Measurements from ENCODE around the gene PFDN6.
A peak's percentile ranks its signal among the peaks of the same experiment; 100 is the strongest.
"Not testable (repeated sequence)": the region's sequence is repeated elsewhere in the genome, so short reads cannot be mapped to it uniquely, and the experiment has no call there.

The PFDN6 gene

DNA sequence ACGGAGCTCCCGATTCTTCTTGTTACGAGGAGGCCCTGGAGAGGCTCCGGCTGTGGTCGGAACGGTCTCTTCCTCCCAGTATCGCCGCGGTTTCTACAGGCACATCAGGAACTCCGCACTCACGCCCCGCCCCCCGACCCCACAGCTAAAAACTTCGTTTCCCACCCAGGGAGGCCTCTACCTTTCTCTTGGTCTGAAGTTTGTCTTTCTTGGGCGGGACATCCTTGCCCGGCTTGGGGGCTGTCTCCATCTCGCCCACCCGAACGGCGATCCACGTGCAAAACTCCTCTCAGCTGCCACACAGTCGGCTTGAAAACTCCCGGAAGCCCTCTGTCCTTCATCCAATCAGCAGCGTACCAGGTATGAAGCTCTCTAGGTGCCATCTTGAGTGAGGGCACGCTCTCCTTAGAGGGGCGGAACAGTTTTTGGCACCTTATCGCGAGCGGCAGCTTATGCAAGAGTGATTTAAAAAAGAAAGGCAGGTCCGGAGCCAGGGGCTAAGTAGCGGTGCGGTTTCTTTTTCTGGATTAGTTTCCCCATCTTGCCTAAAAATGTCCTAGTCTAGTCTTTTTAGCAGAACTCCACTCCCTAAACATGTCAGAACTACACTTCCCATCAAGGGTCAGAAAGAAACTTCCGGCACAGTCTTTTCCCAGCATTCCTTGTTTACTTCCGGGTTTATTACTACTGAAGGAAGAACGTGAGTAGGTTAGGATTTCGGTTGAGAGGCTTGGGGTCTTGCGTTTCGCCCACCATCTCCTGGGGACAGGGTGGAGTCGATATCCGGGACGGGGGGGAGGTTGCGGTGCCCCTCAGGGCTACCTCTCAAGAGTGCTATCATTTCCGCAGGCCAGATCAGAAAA is at the start of gene PFDN6, which contains the start of gene WDR46:
TSS of gene PFDN6 (plus strand) at position 681 of the 863 bp plus-strand sequence. CDS start 256 bp downstream, outside the sequence.
TSS of gene WDR46 (minus strand) at position 319 of the 863 bp plus-strand sequence. CDS start at position 250, 69 bp downstream.
- peak; percentile 96 for DNase-seq

GRCh38 chr6:33241968-33242367 is 47.4 kb upstream of the PFDN6 start:
- no peak for DNase-seq

- no peak for DNase-seq
Measured at GRCh38 chr6:33243476-33243875, 45.9 kb upstream of the PFDN6 start.

GRCh38 chr6:33247977-33248642 is 41.3 kb upstream of the PFDN6 start:
- peak; percentile 90 for DNase-seq

DNA sequence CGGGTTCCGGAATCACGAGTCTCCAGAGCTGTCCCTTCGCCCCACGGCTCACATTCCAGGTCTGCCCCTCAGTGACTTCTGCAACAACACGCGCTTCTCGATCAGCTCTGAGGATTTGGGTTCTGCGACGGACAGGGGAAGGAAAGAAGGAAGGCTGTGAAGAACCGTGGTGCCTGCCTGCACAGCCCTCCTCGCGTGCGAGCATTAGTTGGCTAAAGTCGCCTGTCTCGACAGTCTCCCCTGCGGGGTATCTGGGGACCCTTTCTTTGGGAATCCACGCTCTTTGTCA is 40.8 kb upstream of the PFDN6 start:
- DNase-seq = no peak

DNA sequence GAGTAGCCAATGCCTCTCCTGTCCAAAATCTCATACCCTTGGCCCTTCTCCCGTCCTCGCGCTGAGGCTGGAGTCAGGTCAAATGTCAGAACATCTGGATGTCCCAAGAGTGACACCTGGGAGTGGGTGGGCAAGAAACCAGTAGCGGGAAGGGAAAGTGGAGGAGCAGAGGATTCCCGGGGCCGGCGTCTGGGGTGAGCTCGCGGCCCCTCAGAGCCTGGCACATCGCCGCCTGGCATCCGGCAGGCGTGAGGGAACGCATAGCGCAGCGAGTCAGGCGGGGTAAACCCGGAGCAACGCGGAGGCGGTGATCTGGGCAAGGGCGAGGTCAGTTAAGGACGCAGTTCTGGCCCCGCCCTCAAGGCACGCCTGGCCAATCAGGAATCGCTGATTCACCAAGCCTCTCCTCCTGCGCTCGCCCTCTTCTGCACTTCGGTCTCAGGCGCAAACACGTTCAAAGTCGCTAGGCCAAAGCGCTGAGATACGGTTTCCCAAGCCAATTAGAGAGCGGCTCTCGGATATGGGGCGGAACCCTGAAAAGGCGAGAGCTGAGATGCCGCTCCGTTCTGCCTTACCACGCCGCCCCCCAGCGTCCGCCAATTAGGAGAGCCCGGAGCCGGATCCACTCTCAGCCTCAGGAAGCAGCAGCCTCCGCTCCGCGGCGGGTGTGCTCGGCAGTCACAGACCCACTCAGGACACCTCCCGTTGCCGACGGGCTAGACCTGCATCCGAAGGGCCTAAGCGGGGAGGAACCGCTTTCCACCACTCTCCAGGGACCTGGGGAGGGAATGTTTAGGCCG is 40.3 kb upstream of the PFDN6 start:
- DNase-seq = peak; percentile 100

GRCh38 chr6:33249732-33250630 is 39.4 kb upstream of the PFDN6 start:
- DNase-seq = no peak

GRCh38 chr6:33250731-33251130 is 38.7 kb upstream of the PFDN6 start:
- DNase-seq = no peak

GRCh38 chr6:33251395-33252012 is 37.9 kb upstream of the PFDN6 start:
- DNase-seq = peak; percentile 42

GRCh38 chr6:33252759-33253158 is 36.6 kb upstream of the PFDN6 start:
- no peak for DNase-seq

DNA sequence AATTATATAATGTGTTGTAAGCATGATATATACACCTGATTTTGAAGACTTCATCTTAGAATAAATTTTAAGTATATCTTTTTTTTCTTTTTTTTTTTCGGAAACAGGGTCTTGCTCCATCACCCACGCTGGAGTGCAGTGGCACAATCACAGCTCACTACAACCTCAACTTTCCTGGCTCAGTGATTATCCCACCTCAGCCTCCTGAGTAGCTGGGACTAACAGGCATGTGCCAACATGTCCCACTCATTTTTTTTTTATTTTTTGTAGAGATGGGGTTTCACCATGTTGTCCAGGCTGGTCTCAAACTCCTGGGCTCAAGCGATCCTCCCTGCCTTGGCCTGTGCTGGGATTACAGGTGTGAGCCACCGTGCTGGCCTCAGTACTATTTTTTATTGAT is 34.8 kb upstream of the PFDN6 start:
- DNase-seq = no peak

GRCh38 chr6:33259032-33259431 is 30.4 kb upstream of the PFDN6 start:
- no peak for DNase-seq

DNA sequence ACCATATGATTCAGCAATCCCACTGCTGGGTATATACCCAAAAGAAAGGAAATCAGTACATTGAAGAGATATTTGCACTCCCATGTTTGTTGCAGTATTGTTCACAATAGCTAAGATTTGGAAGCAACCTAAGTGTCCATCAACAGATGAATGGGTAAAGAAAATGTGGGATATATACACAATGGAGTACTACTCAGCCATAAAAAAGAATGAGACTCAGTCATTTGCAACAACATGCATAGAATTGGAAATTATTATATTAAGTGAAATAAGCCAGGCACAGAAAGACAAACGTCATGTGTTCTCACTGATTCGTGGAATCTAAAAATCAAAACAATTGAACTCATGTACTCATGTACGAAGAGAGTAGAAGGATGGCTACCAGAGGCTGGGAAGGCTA is 26.9 kb upstream of the PFDN6 start:
- not testable (repeated sequence) for DNase-seq

- no peak for DNase-seq
Measured at GRCh38 chr6:33264015-33264414, 25.4 kb upstream of the PFDN6 start.

DNA sequence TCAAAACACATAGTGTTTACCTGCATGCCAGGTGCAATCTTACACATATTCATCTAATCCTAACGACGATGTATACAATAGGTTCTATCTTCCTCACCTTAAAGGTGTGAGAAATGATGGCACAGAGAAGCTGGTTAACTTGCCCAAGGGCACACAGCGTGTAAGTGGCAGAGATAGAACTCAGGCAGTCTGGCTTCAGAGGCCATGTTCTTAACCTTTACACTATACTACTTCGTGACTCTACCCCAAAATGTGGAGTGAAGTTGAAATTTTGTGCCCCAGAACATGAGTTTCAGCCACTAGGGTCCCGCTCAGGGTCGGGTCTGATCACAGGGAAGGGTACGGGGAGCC is 18.3 kb upstream of the PFDN6 start:
- peak; percentile 54 for DNase-seq

GRCh38 chr6:33271468-33272274 is 17.7 kb upstream of the PFDN6 start, which contains the start of the genes RPS18 and VPS52:
Gene RPS18, plus strand, starts transcription at chr6:33272075. Its CDS starts 45 bp downstream, at chr6:33272120.
Gene VPS52, minus strand, starts transcription at chr6:33271876. Its CDS starts 201 bp downstream, at chr6:33271675.
- peak; percentile 100 for DNase-seq

- no peak for DNase-seq
Measured at GRCh38 chr6:33272275-33273128, 16.9 kb upstream of the PFDN6 start.

DNA sequence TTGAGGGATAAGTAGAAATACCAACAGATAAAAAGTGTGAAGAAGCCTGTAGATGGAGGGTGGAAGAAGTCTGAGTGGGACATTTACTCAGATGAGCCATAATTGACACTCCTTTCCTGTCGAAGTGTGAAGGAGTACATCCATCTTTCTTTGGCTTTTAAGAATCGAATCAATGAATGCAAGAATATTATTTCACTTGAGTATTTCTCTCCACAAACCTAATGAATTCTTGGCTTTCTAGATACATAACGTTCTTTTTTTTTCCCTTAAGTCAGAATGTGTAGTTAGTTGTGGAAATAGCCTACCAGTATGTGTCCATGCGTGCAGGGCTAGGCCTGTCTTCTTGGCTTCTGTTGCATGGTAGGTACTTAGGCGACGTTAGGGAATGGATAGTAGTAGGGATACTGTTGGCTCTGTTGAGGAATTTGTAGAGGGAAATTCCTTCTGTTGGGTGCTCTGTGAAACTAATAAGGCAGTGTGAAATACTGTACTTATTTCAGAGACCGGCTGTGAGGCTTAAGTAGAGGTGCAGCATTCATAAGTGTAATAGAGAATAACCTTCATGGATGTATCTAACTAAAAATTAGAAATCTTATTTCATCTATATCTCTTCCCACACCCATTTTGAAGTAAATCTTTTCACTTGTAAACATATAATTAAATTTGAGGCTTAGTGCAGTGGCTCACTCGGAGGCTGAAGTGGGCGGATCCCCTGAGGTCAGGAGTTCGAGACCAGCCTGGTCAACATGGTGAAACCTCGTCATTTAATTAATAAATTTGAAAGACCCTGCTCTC is 16.1 kb upstream of the PFDN6 start:
- DNase-seq = no peak
